Loucy (cell line): Measurements from ENCODE around the gene SEMA3A.

Source experiments
- H2AFZ ChIP-seq: fragments of 200-600 bp; sonication (generic); 2 replicates; pipeline ENCODE4 v1.6.0; 2016; ENCODE audit warnings: antibody characterized with exemption, mild to moderate bottlenecking, low read length, moderate library complexity
- H3F3A ChIP-seq: fragments of 200-600 bp; 2 replicates; pipeline ENCODE4 v1.6.0; 2016; ENCODE audit warnings: antibody characterized with exemption, low read depth, mild to moderate bottlenecking
- H3K27me3 ChIP-seq: fragments of 200-600 bp; sonication (generic); 2 replicates; pipeline ENCODE4 v1.6.1; 2014; ENCODE audit warnings: low read length, mild to moderate bottlenecking; ENCODE audit not compliant: insufficient read depth, poor library complexity, severe bottlenecking
- H3K36me3 ChIP-seq: fragments of 200-600 bp; sonication (generic); 2 replicates; pipeline ENCODE4 v1.6.1; 2016; ENCODE audit warnings: low read length; ENCODE audit not compliant: insufficient read depth
- H3K4me1 ChIP-seq: fragments of 200-600 bp; sonication (generic); 2 replicates; pipeline ENCODE4 v1.5.1; 2014; ENCODE audit warnings: low read length, mild to moderate bottlenecking; ENCODE audit not compliant: insufficient read depth, poor library complexity, severe bottlenecking
- H3K4me2 ChIP-seq: fragments of 200-600 bp; sonication (generic); 2 replicates; pipeline ENCODE4 v1.6.0; 2014; ENCODE audit warnings: antibody characterized with exemption, low read length, low read depth, mild to moderate bottlenecking; ENCODE audit not compliant: poor library complexity, severe bottlenecking
- H3K4me3 ChIP-seq: fragments of 200-600 bp; sonication (generic); 2 replicates; pipeline ENCODE4 v1.5.1; 2014; ENCODE audit warnings: low read length, mild to moderate bottlenecking, mixed read lengths; ENCODE audit not compliant: poor library complexity, severe bottlenecking
- H3K79me2 ChIP-seq: fragments of 200-600 bp; sonication (generic); 2 replicates; pipeline ENCODE4 v1.6.1; 2014; ENCODE audit warnings: low read length; ENCODE audit not compliant: insufficient read depth
- H3K9ac ChIP-seq: fragments of 200-600 bp; sonication (generic); 2 replicates; pipeline ENCODE4 v1.6.0; 2014; ENCODE audit warnings: mild to moderate bottlenecking, low read depth, low read length, moderate library complexity; ENCODE audit not compliant: poor library complexity, severe bottlenecking
- H3K9me2 ChIP-seq: fragments of 200-600 bp; sonication (generic); replicated peaks from 2 replicates; pipeline ENCODE4 v1.6.1; 2016; ENCODE audit warnings: low read depth, low read length, mixed read lengths
- H3K9me3 ChIP-seq: fragments of 200-600 bp; sonication (generic); 2 replicates; pipeline ENCODE4 v1.6.1; 2014; ENCODE audit warnings: mild to moderate bottlenecking, antibody characterized with exemption, low read length, low read depth; ENCODE audit not compliant: insufficient read depth
- H4K20me1 ChIP-seq: fragments of 200-600 bp; sonication (generic); 2 replicates; pipeline ENCODE4 v1.6.0; 2014; ENCODE audit warnings: antibody characterized with exemption, low read length, mild to moderate bottlenecking; ENCODE audit not compliant: insufficient read depth, poor library complexity, severe bottlenecking
- EZH2phosphoT487 ChIP-seq: fragments of 200-600 bp; IDR thresholded peaks from 2 replicates; pipeline ENCODE4 v1.6.1; 2018; ENCODE audit warnings: antibody characterized with exemption, mild to moderate bottlenecking, moderate library complexity, borderline replicate concordance
- TF ChIP-seq, protein P1 (sequence below): fragments of 200-600 bp; sonication (generic); conservative IDR thresholded peaks from 2 replicates; pipeline ENCODE4 v1.5.1; 2014; ENCODE audit warnings: mild to moderate bottlenecking, antibody characterized with exemption, low read length

SEMA3A gene

GRCh38 chr7:84088802-84089201, 105.8 kb downstream of the SEMA3A start:
- Histone ChIP-seq H2AFZ (no peak overlapping the region), H3F3A (no peaks in the 10 kb centered on the region), H3K9me3 (no peaks in the 10 kb centered on the region), H3K27me3 (no peaks in the 10 kb centered on the region), H3K4me1 (peaks cover 36% of the 10 kb centered on the region), H4K20me1 (no peaks in the 10 kb centered on the region), H3K9ac (no peak overlapping the region), H3K36me3 (no peaks in the 10 kb centered on the region), H3K9me2 (no peaks in the 10 kb centered on the region), H3K79me2 (no peaks in the 10 kb centered on the region), H3K4me2 (no peak overlapping the region), H3K4me3 (no peak overlapping the region)
- TF ChIP-seq EZH2phosphoT487, result no peak
- TF ChIP-seq, protein P1, sequence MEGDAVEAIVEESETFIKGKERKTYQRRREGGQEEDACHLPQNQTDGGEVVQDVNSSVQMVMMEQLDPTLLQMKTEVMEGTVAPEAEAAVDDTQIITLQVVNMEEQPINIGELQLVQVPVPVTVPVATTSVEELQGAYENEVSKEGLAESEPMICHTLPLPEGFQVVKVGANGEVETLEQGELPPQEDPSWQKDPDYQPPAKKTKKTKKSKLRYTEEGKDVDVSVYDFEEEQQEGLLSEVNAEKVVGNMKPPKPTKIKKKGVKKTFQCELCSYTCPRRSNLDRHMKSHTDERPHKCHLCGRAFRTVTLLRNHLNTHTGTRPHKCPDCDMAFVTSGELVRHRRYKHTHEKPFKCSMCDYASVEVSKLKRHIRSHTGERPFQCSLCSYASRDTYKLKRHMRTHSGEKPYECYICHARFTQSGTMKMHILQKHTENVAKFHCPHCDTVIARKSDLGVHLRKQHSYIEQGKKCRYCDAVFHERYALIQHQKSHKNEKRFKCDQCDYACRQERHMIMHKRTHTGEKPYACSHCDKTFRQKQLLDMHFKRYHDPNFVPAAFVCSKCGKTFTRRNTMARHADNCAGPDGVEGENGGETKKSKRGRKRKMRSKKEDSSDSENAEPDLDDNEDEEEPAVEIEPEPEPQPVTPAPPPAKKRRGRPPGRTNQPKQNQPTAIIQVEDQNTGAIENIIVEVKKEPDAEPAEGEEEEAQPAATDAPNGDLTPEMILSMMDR, result no peak

GRCh38 chr7:84085998-84086397, 108.6 kb downstream of the SEMA3A start:
- Histone ChIP-seq H3K9ac (no peak overlapping the region), H3K27me3 (no peaks in the 10 kb centered on the region), H3K4me2 (peak overlapping the region; percentile 23), H3K9me2 (no peaks in the 10 kb centered on the region), H2AFZ (no peak overlapping the region; the same call in 1 of the 2 replicates), H3K4me3 (no peak overlapping the region), H3K79me2 (no peaks in the 10 kb centered on the region), H3K4me1 (peaks cover 22% of the 10 kb centered on the region), H3K36me3 (no peaks in the 10 kb centered on the region), H3F3A (no peaks in the 10 kb centered on the region), H4K20me1 (no peaks in the 10 kb centered on the region), H3K9me3 (no peaks in the 10 kb centered on the region)
- TF ChIP-seq, protein P1, result no peak
- TF ChIP-seq EZH2phosphoT487, result no peak

- no peak for TF ChIP-seq EZH2phosphoT487
- TF ChIP-seq, protein P1, result no peak
- H2AFZ ChIP-seq, result peak overlapping the region; percentile 36; the same call in 1 of the 2 replicates
Measured at GRCh38 chr7:84085147-84085546, 109.4 kb downstream of the SEMA3A start.

More at GRCh38 chr7:84085147-84085546, 109.4 kb downstream of the SEMA3A start:
- H3F3A ChIP-seq, result no peaks in the 10 kb centered on the region
- peak overlapping the region; percentile 16 for H3K4me3 ChIP-seq
- no peaks in the 10 kb centered on the region for H4K20me1 ChIP-seq
- no peaks in the 10 kb centered on the region for H3K79me2 ChIP-seq
- no peaks in the 10 kb centered on the region for H3K9me3 ChIP-seq
- no peak overlapping the region for H3K9ac ChIP-seq
- no peaks in the 10 kb centered on the region for H3K27me3 ChIP-seq
- H3K4me1 ChIP-seq, result peaks cover 22% of the 10 kb centered on the region
- H3K9me2 ChIP-seq, result no peaks in the 10 kb centered on the region
- no peaks in the 10 kb centered on the region for H3K36me3 ChIP-seq
- peak overlapping the region; percentile 23 for H3K4me2 ChIP-seq
